ENCODE results near the gene CEP43. TPM values are rescaled to one million over a fixed set of nuclear protein-coding genes. Genes with fewer than 3 reads are reported as not detected.

CEP43 gene
- polyA plus RNA-seq, 2 of the 4 experiments (the other 2 are of a cell fraction), result 12.1 to 19.6 TPM

- TF ChIP-seq REST (IDR thresholded peaks at IDR 0.05), result no peak
- TF ChIP-seq JUNB (IDR thresholded peaks at IDR 0.05), result no peak
- TF ChIP-seq ZNF302 (CRISPR knock-in tag; IDR thresholded peaks at IDR 0.05), result no peak
Measured at GRCh38 chr6:167044696-167045095, 45.5 kb downstream of the CEP43 start (continued).

GRCh38 chr6:167045828-167046580 is 46.8 kb downstream of the CEP43 start:
- Histone ChIP-seq H3K4me1 (no peaks in the 10 kb centered on the region), H3K4me3 (no peak overlapping the region), H3K9me3 (no peaks in the 10 kb centered on the region), H3K4me2 (no peak overlapping the region), H3K27ac (no peak overlapping the region)
- no peak for FAIRE-seq
- CTCF ChIA-PET, result interaction anchor here (0.8 to 1.4 kb wide), 5 partner anchors 10 to 1661 kb away, joined by 3 to 5 read pairs (median 3); no protein-coding TSS in a partner anchor
- peak; percentile 19; the same call in 1 of the 3 replicates for TF ChIP-seq CTCF (IDR thresholded peaks at IDR 0.05)
- no peak for TF ChIP-seq NR3C1 (IDR thresholded peaks at IDR 0.05)
- 0 out of 3 replicates have a peak, but pooled peaks have one; percentile 9 for TF ChIP-seq SMC3 (IDR thresholded peaks at IDR 0.05)
- peak; percentile 13 to 17; a peak in 1 of 5 replicates for TF ChIP-seq RAD21 (conservative IDR thresholded peaks at IDR 0.05 in 1 of 2, IDR thresholded peaks at IDR 0.05 in 1 of 2)
- no peak for TF ChIP-seq HOXA7 (CRISPR knock-in tag; IDR thresholded peaks at IDR 0.05)
- WGBS (ENCODE audit: missing lambda C conversion rate), result 60% methylated on average over 6 of the region's 6 CpGs
- POLR2A ChIA-PET, result no interaction called here
- DNase-seq (ENCODE audit: low read depth in 1 of 2, low spot score in 1 of 2), result peak; percentile 10 to 13
- ATAC-seq, result peak in 1 of 2 experiments; percentile 75; a peak in 3 of 6 replicates

- ChIA-PET POLR2A (no interaction called here), CTCF (interaction anchor here (0.7 kb wide), 1 partner anchor 50 kb away, joined by 3 read pairs; no protein-coding TSS in a partner anchor)
- no peak for FAIRE-seq
- H3K9me3 ChIP-seq, result no peaks in the 10 kb centered on the region
- no peak for DNase-seq (ENCODE audit: low read depth in 1 of 2, low spot score in 1 of 2)
- TF ChIP-seq KDM1A (IDR thresholded peaks at IDR 0.05; ENCODE audit: low read depth) (no peak), JUN (IDR thresholded peaks at IDR 0.05) (no peak), CBX2 (IDR thresholded peaks at IDR 0.05; ENCODE audit: borderline replicate concordance, low read depth) (no peak), MYC (IDR thresholded peaks at IDR 0.05; ENCODE audit: borderline replicate concordance, low read length) (no peak), HOXB5 (CRISPR knock-in tag; IDR thresholded peaks at IDR 0.05) (no peak), BHLHE40 (IDR thresholded peaks at IDR 0.05; ENCODE audit: low read depth, low read length) (no peak), ZFP36 (IDR thresholded peaks at IDR 0.05; ENCODE audit: borderline replicate concordance, partially characterized antibody) (no peak), RARB (CRISPR knock-in tag; IDR thresholded peaks at IDR 0.05) (no peak), POLR2AphosphoS2 (conservative IDR thresholded peaks at IDR 0.05; ENCODE audit: low read length) (no peak), ELK1 (IDR thresholded peaks at IDR 0.05; ENCODE audit: low read depth, low read length) (no peak), GATA3 (IDR thresholded peaks at IDR 0.05; ENCODE audit: borderline replicate concordance) (no peak), CHD2 (IDR thresholded peaks at IDR 0.05; ENCODE audit: low read length, partially characterized antibody) (no peak), PBX3 (IDR thresholded peaks at IDR 0.05) (no peak), EP300 (IDR thresholded peaks at IDR 0.05) (no peak), E2F6 (IDR thresholded peaks at IDR 0.05; ENCODE audit: borderline replicate concordance, low read depth) (no peak), USF2 (IDR thresholded peaks at IDR 0.05) (no peak)
- H3K4me1 ChIP-seq, result no peaks in the 10 kb centered on the region
- WGBS (ENCODE audit: missing lambda C conversion rate), result 75% methylated on average over 5 of the region's 8 CpGs
- ATAC-seq, result no peak
- no peak overlapping the region for H3K27ac ChIP-seq
- H3K4me3 ChIP-seq, result no peak overlapping the region
- H3K4me2 ChIP-seq, result no peak overlapping the region
Measured at GRCh38 chr6:167046861-167047495, 47.8 kb downstream of the CEP43 start.

Data from A549 (cell line).